ENCODE measurements around the gene KIAA0753.

KIAA0753 gene

DNA sequence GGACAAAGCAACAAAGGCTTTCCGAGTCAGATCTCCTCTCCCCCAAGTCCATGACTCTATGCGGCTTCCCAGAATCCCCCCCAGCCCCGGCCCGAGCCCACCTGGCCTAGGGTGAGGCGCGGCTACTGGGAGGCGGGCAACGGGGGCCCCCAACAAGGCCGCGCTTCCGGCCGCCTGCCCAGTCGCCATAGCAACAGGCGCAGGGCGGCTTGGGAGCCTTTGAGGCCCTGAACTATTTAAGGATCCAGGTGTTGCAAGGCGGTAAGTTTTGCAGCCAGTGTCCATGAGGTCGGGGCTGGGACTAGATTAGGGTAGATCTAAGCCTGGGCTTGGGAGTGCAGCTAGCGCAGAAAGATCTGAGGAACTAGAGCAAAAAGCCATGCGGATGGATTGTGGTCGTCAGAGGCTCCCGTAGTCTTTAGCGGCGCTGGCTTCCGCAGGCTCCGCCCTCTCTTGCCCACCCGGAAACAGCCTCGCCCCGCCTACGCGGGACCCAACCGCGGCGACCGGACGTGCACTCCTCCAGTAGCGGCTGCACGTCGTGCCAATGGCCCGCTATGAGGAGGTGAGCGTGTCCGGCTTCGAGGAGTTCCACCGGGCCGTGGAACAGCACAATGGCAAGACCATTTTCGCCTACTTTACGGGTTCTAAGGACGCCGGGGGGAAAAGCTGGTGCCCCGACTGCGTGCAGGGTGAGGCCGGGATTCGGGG, at the start of gene KIAA0753, which contains the start of gene TXNDC17:
Gene KIAA0753, minus strand, starts transcription at position 176 of the 711 bp plus-strand sequence. CDS start 5,608 bp downstream, outside the sequence.
Gene TXNDC17, plus strand, starts transcription at position 525 of the 711 bp plus-strand sequence. Its CDS starts 23 bp downstream, at position 548.
- DNase-seq (ENCODE audit: low spot score), result peak; percentile 88

GRCh38 chr17:6688944-6689343, 48.4 kb upstream of the KIAA0753 start:
- no peak for DNase-seq (ENCODE audit: low spot score)

GRCh38 chr17:6686026-6686425, 45.5 kb upstream of the KIAA0753 start:
- DNase-seq (ENCODE audit: low spot score), result no peak

GRCh38 chr17:6684881-6685767, 44.6 kb upstream of the KIAA0753 start:
- no peak for DNase-seq (ENCODE audit: low spot score)

DNA sequence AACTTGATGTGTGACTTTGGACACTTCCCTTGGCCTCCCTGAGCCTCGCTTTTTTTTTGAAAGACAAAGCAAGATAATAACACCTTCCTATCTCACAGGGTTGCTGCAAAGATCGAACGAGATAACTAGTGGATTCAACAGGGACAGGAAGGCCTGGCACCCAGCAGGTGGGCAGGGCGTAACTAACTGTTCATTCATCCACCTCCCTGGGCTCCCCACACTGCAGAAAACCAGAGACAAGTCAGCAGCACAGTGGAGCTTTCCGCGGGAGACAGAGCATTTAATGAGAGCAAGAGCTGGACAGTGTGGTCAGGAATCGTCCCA, 43.9 kb upstream of the KIAA0753 start:
- DNase-seq (ENCODE audit: low spot score), result no peak

GRCh38 chr17:6683730-6684459, 43.4 kb upstream of the KIAA0753 start:
- DNase-seq (ENCODE audit: low spot score), result no peak

- DNase-seq (ENCODE audit: low spot score), result no peak
These were observed 42.7 kb upstream of the KIAA0753 start for GRCh38 chr17:6683081-6683684.

GRCh38 chr17:6682339-6682738, 41.8 kb upstream of the KIAA0753 start:
- no peak for DNase-seq (ENCODE audit: low spot score)

DNA sequence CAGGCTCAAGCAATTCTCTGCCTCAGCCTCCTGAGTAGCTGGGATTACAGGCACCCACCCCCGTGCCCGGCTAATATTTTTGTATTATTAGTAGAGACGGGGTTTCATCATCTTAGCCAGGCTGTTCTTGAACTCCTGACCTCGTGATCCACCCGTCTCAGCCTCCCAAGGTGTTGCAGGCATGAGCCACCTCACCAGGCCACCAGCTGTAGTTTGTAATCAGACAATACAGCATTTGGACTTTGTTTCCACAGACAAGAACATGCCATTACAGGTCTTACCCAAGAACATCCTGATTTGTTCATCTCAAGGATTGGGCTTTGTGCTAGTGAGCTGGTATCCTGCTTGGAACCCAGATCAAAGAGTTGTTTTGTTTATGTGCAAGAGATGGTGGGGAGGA, 41.2 kb upstream of the KIAA0753 start:
- DNase-seq (ENCODE audit: low spot score), result no peak

GRCh38 chr17:6681176-6681575, 40.7 kb upstream of the KIAA0753 start:
- no peak for DNase-seq (ENCODE audit: low spot score)

GRCh38 chr17:6679241-6679640, 38.7 kb upstream of the KIAA0753 start:
- no peak for DNase-seq (ENCODE audit: low spot score)

DNA sequence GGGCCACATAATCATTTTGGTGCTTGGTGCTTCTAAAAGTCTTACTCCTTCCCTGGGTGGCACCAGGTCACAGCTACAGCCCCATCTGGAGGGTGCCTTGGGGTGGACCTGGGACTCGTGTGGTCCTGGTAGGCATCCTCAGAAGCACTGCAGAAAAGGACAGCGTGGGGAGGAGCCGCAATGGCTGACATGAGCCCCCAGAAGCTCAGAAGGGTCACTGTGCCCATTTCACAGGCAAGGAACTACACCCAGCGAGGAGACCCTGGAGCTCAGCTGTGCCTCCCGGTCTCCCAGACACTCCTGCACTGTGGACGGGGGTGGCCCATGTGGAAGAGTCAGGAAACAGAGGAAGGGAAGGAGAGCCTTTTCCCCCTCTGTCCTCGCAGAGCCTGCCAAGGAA, 37.4 kb upstream of the KIAA0753 start:
- DNase-seq (ENCODE audit: low spot score), result no peak

DNA sequence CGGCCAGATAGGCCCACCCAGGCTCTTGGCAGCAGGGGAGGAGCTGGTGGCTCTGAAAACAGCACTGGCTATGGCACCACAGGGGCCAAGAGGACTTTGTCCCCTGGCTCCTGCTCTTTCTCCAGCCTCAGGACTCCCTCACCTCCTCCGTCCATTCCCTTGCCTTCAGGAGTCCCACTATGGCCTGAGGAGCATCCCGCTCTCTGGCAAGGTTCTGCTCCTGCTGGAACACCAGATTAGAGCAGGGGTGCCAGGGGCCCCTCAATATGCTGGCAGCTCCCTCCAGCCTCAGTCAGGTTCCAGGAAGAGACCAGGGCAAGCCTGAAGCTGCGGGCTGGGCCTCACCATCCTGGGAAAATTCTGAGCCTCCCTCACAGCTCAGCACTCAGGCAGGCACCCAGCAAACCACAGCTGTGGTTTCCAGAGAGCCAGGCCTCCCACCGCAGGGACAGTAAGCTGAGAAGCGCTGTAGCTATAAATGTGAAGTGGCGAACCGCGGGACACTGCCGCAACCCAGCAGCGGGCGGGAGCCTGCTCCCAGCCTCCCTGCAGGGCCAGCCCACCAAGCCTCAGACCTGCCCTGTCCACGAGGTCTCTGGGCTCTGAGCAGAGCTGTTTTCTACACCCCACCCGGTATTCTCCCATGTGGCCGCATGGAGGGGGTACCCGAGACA, 36.8 kb upstream of the KIAA0753 start:
- DNase-seq (ENCODE audit: low spot score), result no peak

- DNase-seq (ENCODE audit: low spot score), result no peak
These were observed 36.3 kb upstream of the KIAA0753 start for GRCh38 chr17:6676802-6677157.

- DNase-seq (ENCODE audit: low spot score), result no peak
These were observed 34.8 kb upstream of the KIAA0753 start for GRCh38 chr17:6675201-6675825.

- DNase-seq (ENCODE audit: low spot score), result no peak
These were observed 34.1 kb upstream of the KIAA0753 start for GRCh38 chr17:6674586-6674985.

DNA sequence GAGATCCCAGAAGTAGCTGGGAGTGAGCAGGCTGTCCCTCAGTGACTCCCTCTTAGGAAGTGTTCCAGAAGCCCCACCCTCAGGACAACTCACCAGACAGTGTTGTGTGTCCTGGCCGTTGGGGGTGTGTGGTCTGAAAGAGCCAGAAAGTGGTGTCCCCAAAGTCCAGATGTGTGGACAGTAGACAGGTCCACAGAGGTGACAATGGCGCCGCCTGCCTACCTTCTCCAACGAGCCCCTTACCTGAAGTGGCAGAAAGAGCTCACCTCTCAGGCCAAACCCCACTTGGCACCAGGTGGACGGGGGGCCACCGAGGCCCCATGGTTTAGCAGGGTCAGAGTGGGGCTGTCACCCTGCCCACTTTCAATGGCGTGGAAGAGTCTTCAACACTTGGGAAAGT, 30.9 kb upstream of the KIAA0753 start:
- no peak for DNase-seq (ENCODE audit: low spot score)

GRCh38 chr17:6670999-6671398, 30.5 kb upstream of the KIAA0753 start:
- DNase-seq (ENCODE audit: low spot score), result no peak

DNA sequence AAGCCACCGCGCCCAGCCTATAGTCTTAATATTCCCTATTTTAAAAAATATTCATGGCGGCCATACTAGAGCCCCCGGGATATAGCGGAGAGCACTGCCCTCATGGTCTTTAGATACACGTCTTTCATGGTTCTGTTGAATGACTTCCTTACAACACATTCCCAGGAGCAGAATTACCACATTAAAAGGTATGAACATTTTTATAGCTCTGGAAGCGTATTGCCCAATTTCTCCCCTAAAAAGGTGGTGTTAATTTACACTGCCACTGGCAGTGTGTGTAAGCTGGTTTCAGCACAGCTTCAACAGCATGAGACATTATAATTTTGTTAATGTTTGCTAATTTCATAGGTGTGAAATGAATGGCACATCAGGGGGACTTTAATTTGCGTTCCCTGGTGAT, 30.1 kb upstream of the KIAA0753 start:
- DNase-seq (ENCODE audit: low spot score), result no peak

GRCh38 chr17:6669479-6670212, 29.1 kb upstream of the KIAA0753 start:
- DNase-seq (ENCODE audit: low spot score), result no peak

All from iPS-NIHi11 (cell line).